GM19324 (cell line): ENCODE data around the gene ALDH3A2.
A peak's percentile ranks its signal among the peaks of the same experiment; 100 is the strongest.

Experiments used
- ATAC-seq: cut with Tn5 transposase; IDR thresholded peaks from one replicate; pipeline ENCODE4 v1.9.1; 2021; ENCODE audit warnings: mild to moderate bottlenecking, moderate library complexity; ENCODE audit not compliant: unreplicated experiment, low FRiP score

The ALDH3A2 gene

GRCh38 chr17:19648475-19649273, at the start of gene ALDH3A2:
TSS of gene ALDH3A2 (plus strand) at chr17:19648751. CDS start at chr17:19648972, 221 bp downstream.
- peak; percentile 93 for ATAC-seq

- no peak for ATAC-seq
Observed at GRCh38 chr17:19610311-19610710, 38.2 kb upstream of the ALDH3A2 start.

GRCh38 chr17:19610879-19611278, 37.7 kb upstream of the ALDH3A2 start:
- ATAC-seq: no peak

GRCh38 chr17:19613979-19614378, 34.6 kb upstream of the ALDH3A2 start:
- ATAC-seq: no peak

GRCh38 chr17:19614900-19615299, 33.7 kb upstream of the ALDH3A2 start:
- ATAC-seq: no peak

GRCh38 chr17:19618015-19618414, 30.5 kb upstream of the ALDH3A2 start:
- no peak for ATAC-seq

GRCh38 chr17:19619705-19620325, 28.7 kb upstream of the ALDH3A2 start:
- no peak for ATAC-seq

- no peak for ATAC-seq
Observed at GRCh38 chr17:19621697-19622096, 26.9 kb upstream of the ALDH3A2 start.

GRCh38 chr17:19626079-19626478, 22.5 kb upstream of the ALDH3A2 start:
- ATAC-seq: no peak

GRCh38 chr17:19629449-19629848, 19.1 kb upstream of the ALDH3A2 start:
- no peak for ATAC-seq

- ATAC-seq: no peak
Observed at GRCh38 chr17:19630035-19630434, 18.5 kb upstream of the ALDH3A2 start.

- ATAC-seq: no peak
Observed at GRCh38 chr17:19630661-19631060, 17.9 kb upstream of the ALDH3A2 start.

GRCh38 chr17:19631905-19632304, 16.6 kb upstream of the ALDH3A2 start:
- no peak for ATAC-seq

GRCh38 chr17:19641687-19642372, 6.7 kb upstream of the ALDH3A2 start:
- ATAC-seq: no peak

- no peak for ATAC-seq
Observed at GRCh38 chr17:19642373-19642893, 6.1 kb upstream of the ALDH3A2 start.

GRCh38 chr17:19644493-19645210, 3.9 kb upstream of the ALDH3A2 start:
- no peak for ATAC-seq

- ATAC-seq: no peak
Observed at GRCh38 chr17:19645734-19646201, 2.8 kb upstream of the ALDH3A2 start.

- no peak for ATAC-seq
Observed at GRCh38 chr17:19646788-19647696, 1.5 kb upstream of the ALDH3A2 start.

- ATAC-seq: peak; percentile 1
Observed at GRCh38 chr17:19647697-19648474, 665 bp upstream of the ALDH3A2 start.
